ENCODE results near the gene OR51L1. TPM values are rescaled to one million over a fixed set of nuclear protein-coding genes. Genes with fewer than 3 reads are reported as not detected.

OR51L1 gene
- total RNA-seq, 1 donor from 2014 or later: not detected

Other genes with a start within 250 kb of the OR51L1 start
- not detected for gene OR51F1, start 224.9 kb upstream of the OR51L1 start, total RNA-seq
- not detected for gene OR52R1, start 190.5 kb upstream of the OR51L1 start, total RNA-seq
- gene OR51F2, start 173.5 kb upstream of the OR51L1 start, total RNA-seq: not detected
- not detected for gene OR51S1, start 145.6 kb upstream of the OR51L1 start, total RNA-seq
- not detected for gene OR51T1, start 113.0 kb upstream of the OR51L1 start, total RNA-seq
- not detected for gene OR51A7, start 91.1 kb upstream of the OR51L1 start, total RNA-seq
- not detected for gene OR51G2, start 75.5 kb upstream of the OR51L1 start, total RNA-seq
- gene OR51G1, start 70.5 kb upstream of the OR51L1 start, total RNA-seq: not detected
- not detected for gene OR51A4, start 47.2 kb upstream of the OR51L1 start, total RNA-seq
- not detected for gene OR51A2, start 39.1 kb upstream of the OR51L1 start, total RNA-seq
- not detected for gene OR52J3, start 51.7 kb downstream of the OR51L1 start, total RNA-seq
- not detected for gene OR52E2, start 64.8 kb downstream of the OR51L1 start, total RNA-seq
- not detected for gene OR52E1, start 74.7 kb downstream of the OR51L1 start, total RNA-seq
- gene OR52A5, start 143.5 kb downstream of the OR51L1 start, total RNA-seq: not detected
- gene OR52A1, start 159.9 kb downstream of the OR51L1 start, total RNA-seq: not detected
- not detected for gene OR51V1, start 205.8 kb downstream of the OR51L1 start, total RNA-seq
- 162 TPM for gene HBB, start 232.2 kb downstream of the OR51L1 start, total RNA-seq
- not detected for gene HBD, start 239.6 kb downstream of the OR51L1 start, total RNA-seq

Data from tongue (tissue), 1 donor.